Upper lobe of left lung (tissue), 6 donors: Measurements from ENCODE around the gene RGS4. TPM values are rescaled to one million over a fixed set of nuclear protein-coding genes. Genes with fewer than 3 reads are reported as not detected.

Experiments used
- ATAC-seq, 2 donors: fragments of 200-7000 bp; cut with Tn5 transposase; one replicate each; pipeline ENCODE4 v1.9.1; 2022; ENCODE audit warnings: mild to moderate bottlenecking in 2 of 2, moderate library complexity in 2 of 2; ENCODE audit not compliant: low FRiP score in 2 of 2
- DNase-seq, 2 donors: peaks; one replicate each; pipeline ENCODE4 v3.0.0-alpha.2; 2019 to 2020
- H3K27ac ChIP-seq, 4 donors: fragments of 200-600 bp; sonication (generic); one replicate each; pipeline ENCODE4 v1.5.1; 2016 to 2019
- H3K27me3 ChIP-seq, 4 donors: fragments of 200-600 bp; sonication (generic); one replicate each; pipeline ENCODE4 v1.5.1; 2017 to 2019
- H3K36me3 ChIP-seq, 4 donors: fragments of 200-600 bp; sonication (generic); one replicate each; pipeline ENCODE4 v1.5.1; 2016 to 2019
- H3K4me1 ChIP-seq, 4 donors: fragments of 200-600 bp; sonication (generic); one replicate each; pipeline ENCODE4 v1.5.1; 2018 to 2019
- H3K4me3 ChIP-seq, 4 donors: fragments of 200-600 bp; sonication (generic); one replicate each; pipeline ENCODE4 v1.5.1; 2017 to 2019; ENCODE audit warnings: mild to moderate bottlenecking in 2 of 4, moderate library complexity in 1 of 4
- H3K9me3 ChIP-seq, 4 donors: fragments of 200-600 bp; sonication (generic); one replicate each; pipeline ENCODE4 v1.5.1; 2018 to 2019
- CTCF ChIP-seq, 6 experiments: fragments of 450-650 bp in 4 of 6; fragments of 200-600 bp in 2 of 6; sonication (generic) in 2 of 6; IDR thresholded peaks; one replicate each; pipeline ENCODE4 v1.5.1; 2016 to 2019; ENCODE audit warnings: antibody characterized with exemption in 6 of 6
- EP300 ChIP-seq, 4 donors: sonication (generic); formaldehyde crosslinking; IDR thresholded peaks; one replicate each; pipeline ENCODE4 v1.5.1; 2017; ENCODE audit warnings: antibody characterized with exemption in 4 of 4, control low read depth in 2 of 4
- POLR2A ChIP-seq, 4 donors: fragments of 450-650 bp; IDR thresholded peaks; one replicate each; pipeline ENCODE4 v1.5.1; 2016 to 2017; ENCODE audit warnings: antibody characterized with exemption in 4 of 4, mild to moderate bottlenecking in 2 of 4
- POLR2AphosphoS5 ChIP-seq, 2 donors: sonication (generic); formaldehyde crosslinking; IDR thresholded peaks; one replicate each; pipeline ENCODE4 v1.5.1; 2017; ENCODE audit warnings: antibody characterized with exemption in 2 of 2
- WGBS, 2 donors: methylation state at CpG; one replicate each; pipeline ENCODE4 v1.1.5; 2017 to 2018; 5-methylcytosine and 5-hydroxymethylcytosine counted together
- total RNA-seq, 6 donors: library from RNA; depleted of rRNA in 4 of 6; stranded (reverse); fragments of >200 nt in 4 of 6; gene quantifications; one replicate each; pipeline versions ENCODE4 v1.1.0 to v1.2.1, GENCODE V29; 2016 to 2021
- donor health status: DM: no; HTN: no; CAD: no; lungs with moderate emphysema.
- donor health status: DM: no; HTN: yes; CAD: no; lungs with severe emphysema.

RGS4 gene
- total RNA-seq, 6 donors from 2014 or later, result 0.30 to 2.2 (median 0.93) TPM; not detected in 2

DNA sequence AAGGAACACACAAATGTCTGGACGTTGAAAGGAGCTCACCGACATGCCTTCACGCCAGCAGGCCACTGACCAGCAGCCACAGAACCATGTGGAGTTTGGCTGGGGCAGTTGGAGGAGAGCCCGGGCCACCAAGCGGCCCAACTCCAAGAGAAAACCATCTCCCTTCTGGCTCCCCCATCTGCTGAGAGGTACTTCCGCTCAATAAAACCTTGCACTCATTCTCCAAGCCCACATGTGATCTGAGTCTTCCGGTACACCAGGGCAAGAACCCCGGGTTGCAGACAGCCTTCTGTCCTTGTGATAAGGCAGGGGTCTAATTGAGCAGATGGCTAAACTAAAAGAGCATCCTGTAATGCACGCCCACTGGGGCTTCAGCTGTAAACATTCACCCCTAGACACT lies 24.4 kb downstream of the RGS4 start:
- Histone ChIP-seq H3K9me3 (no peaks in the 10 kb centered on the region), H3K4me1 (no peaks in the 10 kb centered on the region), H3K36me3 (no peaks in the 10 kb centered on the region), H3K4me3 (no peak overlapping the region), H3K27ac (no peak overlapping the region), H3K27me3 (no peaks in the 10 kb centered on the region)
- no peak for ATAC-seq
- no peak for TF ChIP-seq CTCF (IDR thresholded peaks at IDR 0.05)
- no peak for TF ChIP-seq EP300 (IDR thresholded peaks at IDR 0.05)
- TF ChIP-seq POLR2A (IDR thresholded peaks at IDR 0.05), result no peak
- no peak for TF ChIP-seq POLR2AphosphoS5 (IDR thresholded peaks at IDR 0.05)
- DNase-seq, result peak in 1 of 2 donors; percentile 6
- WGBS, 2 donors, result 88 to 95% methylated on average over 8 of the region's 9 CpGs

DNA sequence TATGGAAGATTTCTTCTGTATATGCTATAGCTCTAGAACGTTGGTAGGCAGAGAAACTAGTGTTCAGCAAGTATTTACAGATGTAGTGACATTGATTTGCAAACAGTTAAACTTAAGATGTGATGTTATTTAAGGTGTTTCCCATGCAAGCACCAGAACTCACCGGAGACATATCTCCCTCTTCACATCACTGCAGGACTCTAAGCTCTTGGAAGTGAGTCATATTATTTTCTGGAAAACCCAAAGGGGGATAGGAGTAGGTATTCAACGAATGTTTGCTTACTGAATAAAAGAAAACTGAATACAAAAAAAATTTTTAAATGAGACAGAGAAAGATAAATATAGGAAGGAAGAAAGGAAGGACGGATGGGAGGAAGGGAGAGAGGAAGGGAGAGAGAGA lies 25.0 kb downstream of the RGS4 start:
- Histone ChIP-seq H3K4me3 (no peak overlapping the region), H3K27ac (no peak overlapping the region), H3K27me3 (no peaks in the 10 kb centered on the region), H3K4me1 (no peaks in the 10 kb centered on the region), H3K36me3 (no peaks in the 10 kb centered on the region), H3K9me3 (no peaks in the 10 kb centered on the region)
- ATAC-seq (no peak), DNase-seq (no peak)
- 50 to 52% methylated on average over 4 of the region's 4 CpGs for WGBS, 2 donors
- TF ChIP-seq EP300 (IDR thresholded peaks at IDR 0.05), result no peak

DNA sequence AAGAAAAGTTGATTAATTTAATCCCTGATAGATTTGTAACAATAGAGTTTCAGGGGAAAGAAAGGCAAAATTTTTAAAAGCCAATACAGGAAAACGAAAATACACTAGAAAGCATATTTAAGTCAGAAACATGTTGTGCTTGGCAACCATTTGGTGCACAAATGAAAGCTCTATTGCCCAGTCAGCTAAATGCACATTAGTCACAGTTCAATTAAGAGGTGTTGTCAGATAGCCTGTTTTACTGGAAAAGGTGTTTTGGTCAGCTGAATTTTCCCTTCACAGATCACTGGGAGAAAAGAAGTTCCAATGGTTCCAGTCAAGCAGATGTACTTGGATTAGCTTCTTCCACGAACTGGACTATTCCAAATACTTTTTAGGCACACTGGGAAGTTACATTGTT lies 25.4 kb downstream of the RGS4 start:
- WGBS, 2 donors, result 67 to 68% methylated on average over 2 of the region's 2 CpGs
- Histone ChIP-seq H3K27ac (no peak overlapping the region), H3K4me1 (no peaks in the 10 kb centered on the region), H3K4me3 (no peak overlapping the region), H3K27me3 (no peaks in the 10 kb centered on the region), H3K36me3 (no peaks in the 10 kb centered on the region), H3K9me3 (no peaks in the 10 kb centered on the region)
- ATAC-seq, result no peak
- TF ChIP-seq POLR2AphosphoS5 (IDR thresholded peaks at IDR 0.05) (no peak), EP300 (IDR thresholded peaks at IDR 0.05) (no peak), CTCF (IDR thresholded peaks at IDR 0.05) (no peak), POLR2A (IDR thresholded peaks at IDR 0.05) (no peak)
- no peak for DNase-seq

- DNase-seq, result no peak
- no peaks in the 10 kb centered on the region for H3K9me3 ChIP-seq
- H3K4me1 ChIP-seq, result no peaks in the 10 kb centered on the region
- 80 to 83% methylated on average over 1 of the region's 1 CpG for WGBS, 2 donors
- no peak for TF ChIP-seq POLR2AphosphoS5 (IDR thresholded peaks at IDR 0.05)
- no peak for TF ChIP-seq CTCF (IDR thresholded peaks at IDR 0.05)
- no peak for TF ChIP-seq POLR2A (IDR thresholded peaks at IDR 0.05)
- TF ChIP-seq EP300 (IDR thresholded peaks at IDR 0.05), result no peak
- H3K4me3 ChIP-seq, result no peak overlapping the region
- no peak overlapping the region for H3K27ac ChIP-seq
- no peaks in the 10 kb centered on the region for H3K36me3 ChIP-seq
- no peaks in the 10 kb centered on the region for H3K27me3 ChIP-seq
- no peak for ATAC-seq
Measured at GRCh38 chr1:163095213-163095612, 26.1 kb downstream of the RGS4 start.

- H3K9me3 ChIP-seq, result no peaks in the 10 kb centered on the region
- no peak overlapping the region for H3K4me3 ChIP-seq
- TF ChIP-seq POLR2AphosphoS5 (IDR thresholded peaks at IDR 0.05), result no peak
- no peak for TF ChIP-seq CTCF (IDR thresholded peaks at IDR 0.05)
- DNase-seq, result no peak
- no peaks in the 10 kb centered on the region for H3K27me3 ChIP-seq
- no peaks in the 10 kb centered on the region for H3K36me3 ChIP-seq
- H3K4me1 ChIP-seq, result peaks cover 0 to 7% (median 2%) of the 10 kb centered on the region in 4 donors
- no peak overlapping the region for H3K27ac ChIP-seq
- ATAC-seq, result no peak
- 71 to 78% methylated on average over 1 of the region's 1 CpG for WGBS, 2 donors
Measured at GRCh38 chr1:163102590-163102989, 33.4 kb downstream of the RGS4 start.
